GM23338 (cell line): Measurements from ENCODE around the gene MARCHF3. TPM values are rescaled to one million over a fixed set of nuclear protein-coding genes. Genes with fewer than 3 reads are reported as not detected.

Experiments
- ATAC-seq: fragments of 200-7000 bp; cut with Tn5 transposase; 3 replicates; pipeline ENCODE4 v1.9.1; 2020
- DNase-seq: peaks from one replicate; pipeline ENCODE4 v3.0.0-alpha.2; 2015; ENCODE audit warnings: low spot score
- H2AFZ ChIP-seq: fragments of 200-600 bp; sonication (generic); 2 replicates; pipeline ENCODE4 v1.8.0; 2016; ENCODE audit warnings: antibody characterized with exemption, mild to moderate bottlenecking, moderate library complexity
- H3F3A ChIP-seq: fragments of 200-600 bp; sonication (generic); replicated peaks from 2 replicates; pipeline ENCODE4 v1.8.0; 2017; ENCODE audit warnings: antibody characterized with exemption, mixed run types, low read depth
- H3K27ac ChIP-seq: fragments of 200-600 bp; sonication (generic); 2 replicates; pipeline ENCODE4 v1.6.1; 2016; ENCODE audit warnings: low read depth
- H3K27me3 ChIP-seq: fragments of 200-600 bp; sonication (generic); 2 replicates; pipeline ENCODE4 v1.8.0; 2016; ENCODE audit warnings: mild to moderate bottlenecking, mixed run types, moderate library complexity; ENCODE audit not compliant: insufficient read depth
- H3K36me3 ChIP-seq: fragments of 200-600 bp; sonication (generic); 2 replicates; pipeline ENCODE4 v1.8.0; 2016; ENCODE audit warnings: mild to moderate bottlenecking; ENCODE audit not compliant: insufficient read depth
- H3K4me1 ChIP-seq: fragments of 200-600 bp; sonication (generic); 2 replicates; pipeline ENCODE4 v1.8.0; 2016; ENCODE audit warnings: mild to moderate bottlenecking, moderate library complexity; ENCODE audit not compliant: insufficient read depth
- H3K4me2 ChIP-seq: fragments of 200-600 bp; sonication (generic); 2 replicates; pipeline ENCODE4 v1.7.1; 2017; ENCODE audit warnings: mixed run types
- H3K4me3 ChIP-seq: fragments of 200-600 bp; sonication (generic); 2 replicates; pipeline ENCODE4 v1.6.1; 2016; ENCODE audit warnings: mixed run types
- H3K79me2 ChIP-seq: fragments of 200-600 bp; sonication (generic); replicated peaks from 2 replicates; pipeline ENCODE4 v1.8.0; 2017; ENCODE audit warnings: mild to moderate bottlenecking; ENCODE audit not compliant: insufficient read depth
- H3K9me2 ChIP-seq: fragments of 200-600 bp; sonication (generic); 2 replicates; pipeline ENCODE4 v1.8.0; 2017; ENCODE audit not compliant: insufficient read depth
- H4K20me1 ChIP-seq: fragments of 200-600 bp; sonication (generic); replicated peaks from 2 replicates; pipeline ENCODE4 v1.8.0; 2017; ENCODE audit warnings: mild to moderate bottlenecking; ENCODE audit not compliant: insufficient read depth
- H3K27ac Mint-ChIP-seq: 2 replicates; pipeline ENCODE4 v1.8.0; 2020; ENCODE audit warnings: inconsistent platforms, mild to moderate bottlenecking, moderate library complexity, mixed read lengths
- H3K27me3 Mint-ChIP-seq: 3 replicates; pipeline ENCODE4 v1.8.0; 2022; ENCODE audit warnings: low read depth, mild to moderate bottlenecking, moderate library complexity, mixed read lengths, inconsistent platforms; ENCODE audit not compliant: insufficient read depth, poor library complexity
- H3K36me3 Mint-ChIP-seq: 3 replicates; pipeline ENCODE4 v1.8.0; 2021; ENCODE audit warnings: low read depth, mild to moderate bottlenecking, inconsistent platforms, moderate library complexity, mixed read lengths
- H3K4me1 Mint-ChIP-seq: 3 replicates; pipeline ENCODE4 v1.8.0; 2020; ENCODE audit warnings: mild to moderate bottlenecking, inconsistent platforms, mixed read lengths
- H3K4me3 Mint-ChIP-seq: 3 replicates; pipeline ENCODE4 v1.8.0; 2021; ENCODE audit warnings: moderate library complexity, mild to moderate bottlenecking, inconsistent platforms, mixed read lengths
- H3K9me3 Mint-ChIP-seq: 3 replicates; pipeline ENCODE4 v1.8.0; 2020; ENCODE audit warnings: moderate library complexity, mild to moderate bottlenecking, inconsistent platforms, mixed read lengths
- CREB1 ChIP-seq: fragments of 250-450 bp; sonication (Bioruptor Pico); IDR thresholded peaks from 2 replicates; pipeline ENCODE4 v1.5.0; 2020; ENCODE audit warnings: low read depth, mild to moderate bottlenecking, moderate library complexity
- CTCF ChIP-seq, 2 experiments: fragments of 200-600 bp in 1 of 2; sonication (generic) in 1 of 2; conservative IDR thresholded peaks; 2 replicates each; pipeline versions ENCODE4 v1.5.1 to v1.6.1; 2016 to 2017; ENCODE audit warnings: antibody characterized with exemption in 2 of 2, low read depth in 2 of 2, mild to moderate bottlenecking in 2 of 2, moderate library complexity in 1 of 2
- EZH2 ChIP-seq: fragments of 200-600 bp; sonication (generic); IDR thresholded peaks from one replicate; pipeline ENCODE4 v1.8.0; 2017; ENCODE audit warnings: antibody characterized with exemption, mild to moderate bottlenecking, low read depth; ENCODE audit not compliant: unreplicated experiment
- EZH2phosphoT487 ChIP-seq: fragments of 200-600 bp; sonication (generic); IDR thresholded peaks from one replicate; pipeline ENCODE4 v1.8.1; 2018; ENCODE audit warnings: antibody characterized with exemption; ENCODE audit not compliant: unreplicated experiment
- JUNB ChIP-seq: IDR thresholded peaks from one replicate; pipeline ENCODE4 v1.6.1; 2016; ENCODE audit warnings: antibody characterized with exemption; ENCODE audit not compliant: unreplicated experiment
- POLR2AphosphoS5 ChIP-seq: IDR thresholded peaks from 2 replicates; pipeline ENCODE4 v1.6.1; 2016; ENCODE audit warnings: antibody characterized with exemption, low read depth
- REST ChIP-seq: IDR thresholded peaks from one replicate; pipeline ENCODE4 v1.6.1; 2018; ENCODE audit warnings: antibody characterized with exemption; ENCODE audit not compliant: unreplicated experiment
- STAT1 ChIP-seq: IDR thresholded peaks from one replicate; pipeline ENCODE4 v1.6.1; 2016; ENCODE audit warnings: antibody characterized with exemption; ENCODE audit not compliant: unreplicated experiment
- ZNF114 ChIP-seq: fragments of 250-450 bp; sonication (Bioruptor Pico); IDR thresholded peaks from 2 replicates; pipeline ENCODE4 v1.5.0; 2020; ENCODE audit warnings: mild to moderate bottlenecking, moderate library complexity
- ZNF462 ChIP-seq: fragments of 250-450 bp; sonication (Bioruptor Pico); IDR thresholded peaks from 2 replicates; pipeline ENCODE4 v1.5.0; 2020; ENCODE audit warnings: mild to moderate bottlenecking, moderate library complexity
- polyA plus RNA-seq: library from polyadenylated mRNA; unstranded; fragments of >200 nt; fragmentation: Nextera tagmentation; extraction: Ambion mirVana; gene quantifications from 2 replicates; pipeline ENCODE4 v1.2.1, GENCODE V29; 2016
- total RNA-seq: library from RNA; depleted of rRNA; stranded (reverse); fragments of >200 nt; shearing (Covaris generic); gene quantifications from 2 replicates; pipeline ENCODE4 v1.2.3, GENCODE V29; 2014
- TF ChIP-seq, protein P1 (sequence below): IDR thresholded peaks from 2 replicates; pipeline ENCODE4 v1.6.1; 2016; ENCODE audit warnings: antibody characterized with exemption

The MARCHF3 gene
- total and polyA plus RNA-seq, 2 experiments from 2014 or later, result 7.0 to 12.7 TPM

- peaks cover 7% of the 10 kb centered on the region for H3K79me2 ChIP-seq
- no peaks in the 10 kb centered on the region for H3K36me3 ChIP-seq
- H3K4me1 Mint-ChIP-seq, result peaks cover 14% of the 10 kb centered on the region
- no peak overlapping the region for H3K27ac Mint-ChIP-seq
- no peak overlapping the region for H3K4me3 Mint-ChIP-seq
- H3K4me3 ChIP-seq, result no peak overlapping the region
- H3K9me2 ChIP-seq, result no peaks in the 10 kb centered on the region
- no peaks in the 10 kb centered on the region for H4K20me1 ChIP-seq
- no peak overlapping the region for H3K4me2 ChIP-seq
- ATAC-seq (no peak), DNase-seq (no peak)
- no peaks in the 10 kb centered on the region for H3K9me3 Mint-ChIP-seq
- H3F3A ChIP-seq, result no peaks in the 10 kb centered on the region
- no peak for TF ChIP-seq EZH2phosphoT487
- no peak for TF ChIP-seq CTCF (conservative IDR thresholded peaks at IDR 0.05; ENCODE audit: low read depth in 2 of 2)
- TF ChIP-seq STAT1, result no peak
- TF ChIP-seq ZNF114 (CRISPR knock-in tag), result no peak
- TF ChIP-seq POLR2AphosphoS5, result no peak
- TF ChIP-seq ZNF462 (CRISPR knock-in tag), result no peak
- no peak for TF ChIP-seq JUNB
- TF ChIP-seq CREB1 (CRISPR knock-in tag), result no peak
- no peak for TF ChIP-seq EZH2
- TF ChIP-seq, protein P1, sequence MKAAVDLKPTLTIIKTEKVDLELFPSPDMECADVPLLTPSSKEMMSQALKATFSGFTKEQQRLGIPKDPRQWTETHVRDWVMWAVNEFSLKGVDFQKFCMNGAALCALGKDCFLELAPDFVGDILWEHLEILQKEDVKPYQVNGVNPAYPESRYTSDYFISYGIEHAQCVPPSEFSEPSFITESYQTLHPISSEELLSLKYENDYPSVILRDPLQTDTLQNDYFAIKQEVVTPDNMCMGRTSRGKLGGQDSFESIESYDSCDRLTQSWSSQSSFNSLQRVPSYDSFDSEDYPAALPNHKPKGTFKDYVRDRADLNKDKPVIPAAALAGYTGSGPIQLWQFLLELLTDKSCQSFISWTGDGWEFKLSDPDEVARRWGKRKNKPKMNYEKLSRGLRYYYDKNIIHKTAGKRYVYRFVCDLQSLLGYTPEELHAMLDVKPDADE, result no peak
- TF ChIP-seq REST, result no peak
- H3K27me3 ChIP-seq, result no peaks in the 10 kb centered on the region
- no peaks in the 10 kb centered on the region for H3K27me3 Mint-ChIP-seq
- H3K27ac ChIP-seq, result no peak overlapping the region
- no peaks in the 10 kb centered on the region; the same call in 1 of the 2 replicates for H3K4me1 ChIP-seq
- H3K36me3 Mint-ChIP-seq, result no peaks in the 10 kb centered on the region
- H2AFZ ChIP-seq, result no peak overlapping the region
Measured at GRCh38 chr5:127010362-127010761, 20.0 kb downstream of the MARCHF3 start.
